ENCODE measurements around the gene ATP5F1D. TPM values are rescaled to one million over a fixed set of nuclear protein-coding genes. Genes with fewer than 3 reads are reported as not detected.

Gene ATP5F1D
- total RNA-seq, 1 experiment from 2014 or later = 179 TPM

DNA sequence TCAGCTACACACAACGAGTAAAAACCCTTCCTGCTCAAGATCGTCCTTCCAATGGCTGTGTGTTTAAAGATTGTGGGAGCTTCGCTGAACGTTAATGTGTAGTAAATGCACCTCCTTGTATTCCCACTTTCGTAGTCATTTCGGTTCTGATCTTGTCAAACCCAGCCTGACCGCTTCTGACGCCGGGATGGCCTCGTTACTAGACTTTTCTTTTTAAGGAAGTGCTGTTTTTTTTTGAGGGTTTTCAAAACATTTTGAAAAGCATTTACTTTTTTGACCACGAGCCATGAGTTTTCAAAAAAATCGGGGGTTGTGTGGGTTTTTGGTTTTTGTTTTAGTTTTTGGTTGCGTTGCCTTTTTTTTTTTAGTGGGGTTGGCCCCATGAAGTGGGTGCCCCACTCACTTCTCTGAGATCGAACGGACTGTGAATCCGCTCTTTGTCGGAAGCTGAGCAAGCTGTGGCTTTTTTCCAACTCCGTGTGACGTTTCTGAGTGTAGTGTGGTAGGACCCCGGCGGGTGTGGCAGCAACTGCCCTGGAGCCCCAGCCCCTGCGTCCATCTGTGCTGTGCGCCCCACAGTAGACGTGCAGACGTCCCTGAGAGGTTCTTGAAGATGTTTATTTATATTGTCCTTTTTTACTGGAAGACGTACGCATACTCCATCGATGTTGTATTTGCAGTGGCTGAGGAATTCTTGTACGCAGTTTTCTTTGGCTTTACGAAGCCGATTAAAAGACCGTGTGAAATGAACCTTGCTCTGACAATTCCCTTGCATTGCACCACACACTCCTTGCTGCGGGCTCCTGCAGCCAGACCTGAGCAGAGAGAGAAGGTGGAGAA is 31.1 kb downstream of the ATP5F1D start:
- Histone ChIP-seq H4K91ac (ENCODE audit: insufficient read length, low read depth, low read length) (no peak overlapping the region), H2BK5ac (ENCODE audit: insufficient read length, low read length) (no peak overlapping the region), H2BK12ac (ENCODE audit: insufficient read length, low read depth, low read length) (no peak overlapping the region), H2BK120ac (ENCODE audit: low read depth, low read length, poor library complexity, severe bottlenecking) (no peak overlapping the region), H2BK20ac (ENCODE audit: low read depth, low read length, poor library complexity, severe bottlenecking) (no peak overlapping the region), H2AFZ (ENCODE audit: low read length) (no peak overlapping the region), H3K14ac (ENCODE audit: insufficient read depth, low read length) (no peak overlapping the region), H3K79me1 (ENCODE audit: insufficient read depth, low read depth, low read length, poor library complexity, severe bottlenecking) (peaks cover 9% of the 10 kb centered on the region), H3K27ac (ENCODE audit: insufficient read length, low read depth, low read length) (no peak overlapping the region), H2BK15ac (ENCODE audit: low read depth, low read length) (no peak overlapping the region), H3K23ac (ENCODE audit: insufficient read length, low read depth, low read length) (no peak overlapping the region), H4K5ac (ENCODE audit: insufficient read length, low read depth, low read length) (no peak overlapping the region), H3K4ac (ENCODE audit: low read depth, low read length) (no peak overlapping the region), H3K9me3 (ENCODE audit: control insufficient read depth, low read depth, low read length) (no peaks in the 10 kb centered on the region), H3K23me2 (ENCODE audit: insufficient read length, low read depth, low read length, poor library complexity, severe bottlenecking) (peaks cover 16% of the 10 kb centered on the region), H3K27me3 (ENCODE audit: insufficient read depth, low read length) (no peaks in the 10 kb centered on the region), H2AK5ac (ENCODE audit: insufficient read length, low read length) (no peak overlapping the region), H3K4me1 (ENCODE audit: insufficient read depth, low read length) (no peaks in the 10 kb centered on the region; the same call in 1 of the 2 replicates), H3T11ph (ENCODE audit: low read length) (no peak overlapping the region), H4K8ac (replicated peaks; ENCODE audit: insufficient read length, low read depth, low read length) (no peak overlapping the region), H4K20me1 (ENCODE audit: control insufficient read depth, insufficient read depth, insufficient read length) (no peaks in the 10 kb centered on the region), H3K56ac (ENCODE audit: insufficient read length, low read depth, low read length) (no peak overlapping the region), H3K4me2 (ENCODE audit: insufficient read depth, insufficient read length, low read length) (no peak overlapping the region), H3K9ac (ENCODE audit: extremely low read depth, insufficient read length, low read length) (peak overlapping the region; percentile 6), H3K79me2 (ENCODE audit: insufficient read depth, low read length) (peaks cover 4% of the 10 kb centered on the region; the same call in 1 of the 2 replicates), H3K18ac (ENCODE audit: insufficient read length, low read depth, low read length) (no peak overlapping the region)
- Mint-ChIP-seq H3K36me3 (ENCODE audit: insufficient read depth in 1 of 3, low read depth in 3 of 3) (peaks cover 36 to 58% (median 50%) of the 10 kb centered on the region in 3 experiments), H3K27me3 (ENCODE audit: low read depth) (peaks cover 6% of the 10 kb centered on the region), H3K27ac (peak overlapping the region in 2 of 3 experiments; percentile 54 to 93; a peak in 4 of 7 replicates), H3K9me3 (no peaks in the 10 kb centered on the region), H3K4me3 (peak overlapping the region; percentile 4 to 28; a peak in 3 of 5 replicates), H3K4me1 (peaks cover 47 to 57% of the 10 kb centered on the region in 2 experiments)
- TF ChIP-seq, protein P1, sequence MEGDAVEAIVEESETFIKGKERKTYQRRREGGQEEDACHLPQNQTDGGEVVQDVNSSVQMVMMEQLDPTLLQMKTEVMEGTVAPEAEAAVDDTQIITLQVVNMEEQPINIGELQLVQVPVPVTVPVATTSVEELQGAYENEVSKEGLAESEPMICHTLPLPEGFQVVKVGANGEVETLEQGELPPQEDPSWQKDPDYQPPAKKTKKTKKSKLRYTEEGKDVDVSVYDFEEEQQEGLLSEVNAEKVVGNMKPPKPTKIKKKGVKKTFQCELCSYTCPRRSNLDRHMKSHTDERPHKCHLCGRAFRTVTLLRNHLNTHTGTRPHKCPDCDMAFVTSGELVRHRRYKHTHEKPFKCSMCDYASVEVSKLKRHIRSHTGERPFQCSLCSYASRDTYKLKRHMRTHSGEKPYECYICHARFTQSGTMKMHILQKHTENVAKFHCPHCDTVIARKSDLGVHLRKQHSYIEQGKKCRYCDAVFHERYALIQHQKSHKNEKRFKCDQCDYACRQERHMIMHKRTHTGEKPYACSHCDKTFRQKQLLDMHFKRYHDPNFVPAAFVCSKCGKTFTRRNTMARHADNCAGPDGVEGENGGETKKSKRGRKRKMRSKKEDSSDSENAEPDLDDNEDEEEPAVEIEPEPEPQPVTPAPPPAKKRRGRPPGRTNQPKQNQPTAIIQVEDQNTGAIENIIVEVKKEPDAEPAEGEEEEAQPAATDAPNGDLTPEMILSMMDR (conservative IDR thresholded peaks at IDR 0.05) = no peak
- 100% methylated on average over 2 of the region's 33 CpGs for WGBS (ENCODE audit: extremely low coverage, insufficient read length, low lambda C conversion rate)
- no peak for DNase-seq

Data from H9 (cell line).